ENCODE measurements around the gene SLC17A7. TPM values are rescaled to one million over a fixed set of nuclear protein-coding genes. Genes with fewer than 3 reads are reported as not detected.

Gene SLC17A7
- total and polyA plus RNA-seq, 2 of the 4 experiments (the other 2 are of a cell fraction) = 0.03 TPM; not detected in 1

DNA sequence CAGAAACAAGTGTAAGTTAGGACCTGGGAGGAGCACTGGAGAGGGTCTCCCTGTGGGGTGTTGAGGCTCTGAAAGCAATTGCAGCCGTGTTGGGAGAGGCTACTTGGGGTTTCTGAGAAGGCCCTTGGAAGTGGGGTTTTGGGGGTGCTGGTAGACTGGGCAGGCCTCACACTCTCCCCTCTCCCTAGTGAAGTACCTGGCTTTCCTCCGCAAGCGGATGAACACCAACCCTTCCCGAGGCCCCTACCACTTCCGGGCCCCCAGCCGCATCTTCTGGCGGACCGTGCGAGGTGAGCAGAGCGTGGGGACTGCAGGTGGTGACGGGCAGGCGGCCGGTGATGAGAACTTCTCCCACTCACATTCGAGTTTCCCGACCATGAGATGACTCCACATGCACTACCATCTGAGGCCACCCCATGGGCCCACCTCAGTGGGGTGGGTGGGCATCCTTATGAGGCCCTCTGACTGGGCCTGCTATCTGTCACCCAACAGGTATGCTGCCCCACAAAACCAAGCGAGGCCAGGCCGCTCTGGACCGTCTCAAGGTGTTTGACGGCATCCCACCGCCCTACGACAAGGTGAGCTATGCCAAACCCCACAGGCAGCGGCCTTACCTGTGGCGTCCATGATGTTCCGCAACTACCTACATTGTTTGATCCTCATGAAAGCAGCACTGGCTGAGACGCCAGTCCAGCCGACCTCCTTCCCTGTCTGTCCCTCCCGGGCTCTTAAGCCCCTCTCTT is 49.1 kb upstream of the SLC17A7 start:
- no TSS peak for BruUV-seq (replicated peaks)
- no peak overlapping the region for H3K18ac ChIP-seq (ENCODE audit: low read depth, low read length)
- dilution Hi-C loops (cut with HindIII; ENCODE audit: low sequenced_read_pairs, unreplicated experiment) = no loop called here

More for the DNA sequence above, 49.1 kb upstream of the SLC17A7 start:
- H3K23ac ChIP-seq (ENCODE audit: low read depth, low read length) = peak overlapping the region; percentile 77; the same call in 1 of the 2 replicates
- no peak overlapping the region for H3K4ac ChIP-seq (ENCODE audit: low read depth, low read length)
- H3K9me3 ChIP-seq (ENCODE audit: control insufficient read depth, insufficient read depth, low read length) = no peaks in the 10 kb centered on the region
- ATAC-seq (ENCODE audit: low read depth) = no peak
- no peak overlapping the region for H4K91ac ChIP-seq (ENCODE audit: insufficient read depth, low read depth, low read length)
- H3K9me1 ChIP-seq (ENCODE audit: insufficient read depth, low read length) = peaks cover 5% of the 10 kb centered on the region
- H2AFZ ChIP-seq (replicated peaks; ENCODE audit: low read length, poor library complexity) = no peak overlapping the region
- CTCF ChIA-PET = no interaction called here
- peak overlapping the region; percentile 69 for H2AK9ac ChIP-seq (replicated peaks; ENCODE audit: low read depth, low read length, poor library complexity)
- no peak overlapping the region for H3K14ac ChIP-seq (replicated peaks; ENCODE audit: low read depth, low read length)
- TF ChIP-seq NFE2L2 (IDR thresholded peaks at IDR 0.05; ENCODE audit: low read depth, low read length) (no peak), CHD1 (IDR thresholded peaks at IDR 0.05; ENCODE audit: low read depth, low read length) (no peak)
- H3K4me3 ChIP-seq (ENCODE audit: insufficient read depth, low read depth, low read length) = no peak overlapping the region
- no peak overlapping the region for H2BK5ac ChIP-seq (ENCODE audit: low read depth, low read length, poor library complexity, severe bottlenecking)
- no peak for DNase-seq
- H2BK15ac ChIP-seq (ENCODE audit: low read depth, low read length) = no peak overlapping the region
- peaks cover 11 to 39% of the 10 kb centered on the region in 2 experiments for H3K79me1 ChIP-seq (ENCODE audit: low read depth in 1 of 2, low read length in 2 of 2)
- no peaks in the 10 kb centered on the region for H3K27me3 ChIP-seq (ENCODE audit: control insufficient read depth, insufficient read depth, low read length)
- in situ Hi-C loops (cut with MboI; ENCODE audit: low sequenced_read_pairs) = loop anchor here (10.0 kb wide), 1 partner anchor 174 kb away; the partner anchor contains the start of genes BCL2L12 and IRF3
- H2BK20ac ChIP-seq (ENCODE audit: low read depth, low read length) = no peak overlapping the region
- peak overlapping the region in 1 of 2 experiments; percentile 31; a peak in 1 of 4 replicates for H4K8ac ChIP-seq (ENCODE audit: low read depth in 2 of 2, low read length in 2 of 2)
- H3K4me1 ChIP-seq (ENCODE audit: control insufficient read depth, insufficient read depth, low read length) = peaks cover 7% of the 10 kb centered on the region
- H3K4me2 ChIP-seq (ENCODE audit: low read depth, low read length) = no peak overlapping the region
- no peak overlapping the region for H2AK5ac ChIP-seq (ENCODE audit: low read depth, low read length)
- H3K9ac ChIP-seq (ENCODE audit: low read depth, low read length) = 0 out of 2 replicates have a peak overlapping the region, but pooled peaks have one; percentile 24
- 96% methylated on average over 11 of the region's 27 CpGs; no CpG with 5 or more reads in 1 of the 2 experiments for WGBS, 2 experiments (ENCODE audit: extremely low coverage in 2 of 2, insufficient read length in 1 of 2)
- POLR2A ChIA-PET (ENCODE audit: unreplicated experiment) = no interaction called here
- intact Hi-C loops (cut with micrococcal nuclease) = no loop called here
- peaks cover 56% of the 10 kb centered on the region for H4K20me1 ChIP-seq (ENCODE audit: insufficient read depth, low read length)
- H3K27ac ChIP-seq (ENCODE audit: insufficient read depth, low read length) = peak overlapping the region; percentile 17; the same call in 1 of the 2 replicates
- H4K5ac ChIP-seq (ENCODE audit: low read depth, low read length) = no peak overlapping the region
- no peak overlapping the region for H3K56ac ChIP-seq (ENCODE audit: extremely low read depth, insufficient read depth, low read length)
- H3K36me3 ChIP-seq (ENCODE audit: control insufficient read depth, insufficient read depth, low read length) = peaks cover 47% of the 10 kb centered on the region
- no peak overlapping the region for H2BK120ac ChIP-seq (ENCODE audit: low read depth, low read length)

All from IMR-90 (cell line).